NCI-H2227 treated with DMSO at 0.1 percent for 48 hours (cell line): ENCODE results near the gene PNPLA7.
"Not testable (repeated sequence)": the region's sequence is repeated elsewhere in the genome, so short reads cannot be mapped to it uniquely, and the experiment has no call there.

Experiments used
- DNase-seq: peaks from one replicate; lab custom pipeline; 2025; lab: John Stamatoyannopoulos, UW

PNPLA7 gene

DNA sequence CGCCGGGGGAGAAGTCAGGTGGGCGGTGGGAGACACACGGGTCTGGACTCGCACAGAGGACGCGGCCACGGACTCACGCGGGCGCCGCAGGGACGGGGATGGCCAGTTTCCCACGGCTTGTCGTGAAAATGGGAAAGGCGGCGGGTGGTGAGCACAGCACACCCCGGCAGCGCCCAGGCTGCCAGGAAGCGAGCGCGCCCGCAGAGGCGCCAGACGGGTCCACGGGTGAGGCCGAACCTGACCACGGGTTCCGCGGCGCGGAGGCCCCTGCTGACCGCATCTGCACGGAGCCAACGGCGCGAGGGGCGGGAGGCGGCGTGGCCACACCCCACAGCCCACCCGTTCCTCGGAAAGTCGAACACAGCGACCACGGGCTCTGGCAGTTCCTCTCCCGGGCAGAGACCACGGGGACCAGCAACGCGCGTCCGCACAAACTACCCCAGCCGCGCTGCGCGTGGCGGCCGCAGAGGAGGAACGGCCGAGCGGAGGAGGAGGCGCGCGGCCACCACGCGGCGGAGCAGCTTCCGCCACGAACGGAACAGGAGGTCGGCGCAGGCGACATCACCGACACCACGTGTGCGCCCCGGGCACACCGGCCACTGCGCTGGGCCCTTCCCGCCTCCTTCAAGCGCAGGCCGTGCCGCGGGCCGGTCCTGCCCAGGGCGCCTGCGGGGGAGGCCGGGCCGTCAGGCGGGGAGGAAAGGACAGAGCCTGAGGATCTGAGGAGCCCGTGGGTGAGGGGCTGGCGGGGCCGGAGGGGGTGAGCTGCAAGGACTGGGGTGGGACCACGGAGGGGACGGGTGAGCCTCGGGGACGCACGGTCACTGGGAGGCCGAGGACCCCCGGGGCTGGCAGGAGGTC lies 132.8 kb downstream of the PNPLA7 start:
- DNase-seq, result no peak

DNA sequence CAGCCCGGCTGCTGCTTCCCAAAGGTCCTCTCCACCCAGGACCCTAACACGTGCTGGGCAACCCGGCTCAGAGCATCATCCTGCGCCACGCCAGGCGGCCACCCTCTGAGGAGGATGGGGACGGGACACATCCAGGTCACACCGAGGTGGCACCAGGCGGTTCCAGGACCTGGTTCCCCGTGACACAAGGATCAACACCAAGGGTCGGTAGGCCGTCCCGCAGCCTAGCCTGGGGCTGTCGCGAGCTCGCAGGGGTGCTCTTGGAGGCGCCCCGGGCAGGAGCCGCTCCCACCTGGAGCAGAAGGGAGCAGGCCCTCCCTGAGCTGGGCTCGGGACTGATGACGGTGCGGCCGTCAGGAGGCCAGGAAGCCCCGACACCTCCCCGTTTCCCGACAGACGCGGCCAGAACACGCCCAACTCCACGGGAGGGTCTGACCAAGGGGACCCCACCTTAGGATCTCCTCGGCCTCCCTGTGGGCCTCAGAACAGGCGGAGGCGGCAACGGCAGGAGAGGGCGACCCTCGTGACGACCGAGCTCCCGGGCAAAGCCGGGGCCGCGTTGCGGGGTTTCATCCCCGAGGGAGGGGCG lies 133.5 kb downstream of the PNPLA7 start:
- no peak for DNase-seq

DNA sequence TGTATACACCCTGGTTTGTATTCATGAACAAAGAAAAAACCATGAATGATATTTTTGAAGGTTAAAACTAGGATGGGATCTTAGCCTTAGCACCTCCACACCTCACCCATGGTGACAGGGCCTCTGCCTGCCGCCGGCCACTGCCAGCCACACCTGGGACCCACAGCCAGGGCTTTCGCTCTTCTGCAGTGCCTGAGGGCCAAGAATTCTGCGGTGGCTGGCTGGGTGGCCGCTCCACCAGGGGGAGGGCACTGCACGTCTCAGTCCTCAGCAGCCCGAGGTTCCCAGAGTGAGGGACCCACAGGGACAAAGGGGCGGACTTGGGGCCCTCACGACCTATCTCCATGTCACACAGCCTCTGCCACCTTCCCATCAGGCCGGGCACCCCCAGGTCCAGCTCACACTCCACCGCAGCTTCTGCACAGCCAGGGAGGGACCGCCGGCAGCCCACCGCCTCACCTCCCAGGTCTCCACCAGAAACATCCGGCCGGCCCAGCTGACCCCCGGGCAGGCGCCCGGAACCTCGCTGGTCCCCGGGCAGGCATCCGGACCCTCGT lies 134.1 kb downstream of the PNPLA7 start:
- DNase-seq, result no peak

DNA sequence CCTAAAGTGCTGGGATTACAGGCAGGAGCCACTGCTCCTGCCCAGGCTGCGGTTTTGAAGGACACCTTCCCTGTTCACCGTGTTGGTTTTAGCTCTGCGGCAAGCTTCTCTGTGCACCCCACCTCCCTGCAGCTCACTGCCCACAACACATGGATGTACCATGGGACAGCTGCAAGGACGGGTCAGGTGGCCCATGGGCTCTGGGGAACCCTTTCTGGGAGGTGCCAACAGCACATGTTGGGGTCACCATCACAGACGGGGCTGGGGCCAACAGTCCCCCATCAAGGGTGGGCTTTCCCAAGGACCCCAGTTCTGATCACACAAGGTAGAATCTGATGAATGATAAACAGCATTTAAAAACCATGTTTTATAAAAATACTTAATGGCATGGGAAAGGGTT lies 134.8 kb downstream of the PNPLA7 start:
- DNase-seq, result no peak

DNA sequence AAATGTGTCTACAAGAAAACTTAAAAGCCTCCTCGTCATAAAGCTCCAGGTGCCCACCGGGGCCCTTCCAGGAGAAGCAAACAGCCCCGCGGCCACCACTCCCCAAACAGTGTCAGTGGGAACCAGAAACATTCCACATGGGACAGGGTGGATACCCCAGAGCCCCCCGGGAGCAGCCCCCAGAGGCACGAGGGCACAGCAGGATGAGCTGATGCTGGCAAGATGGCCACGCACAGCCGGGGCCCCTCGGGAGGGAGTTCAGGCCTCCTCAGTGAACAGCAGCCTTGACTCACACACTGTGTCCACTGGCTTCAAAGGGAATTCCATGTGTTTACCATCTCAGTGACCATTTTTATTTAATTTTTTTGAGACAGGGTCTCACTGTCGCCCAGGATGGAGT lies 137.8 kb downstream of the PNPLA7 start:
- DNase-seq, result no peak

DNA sequence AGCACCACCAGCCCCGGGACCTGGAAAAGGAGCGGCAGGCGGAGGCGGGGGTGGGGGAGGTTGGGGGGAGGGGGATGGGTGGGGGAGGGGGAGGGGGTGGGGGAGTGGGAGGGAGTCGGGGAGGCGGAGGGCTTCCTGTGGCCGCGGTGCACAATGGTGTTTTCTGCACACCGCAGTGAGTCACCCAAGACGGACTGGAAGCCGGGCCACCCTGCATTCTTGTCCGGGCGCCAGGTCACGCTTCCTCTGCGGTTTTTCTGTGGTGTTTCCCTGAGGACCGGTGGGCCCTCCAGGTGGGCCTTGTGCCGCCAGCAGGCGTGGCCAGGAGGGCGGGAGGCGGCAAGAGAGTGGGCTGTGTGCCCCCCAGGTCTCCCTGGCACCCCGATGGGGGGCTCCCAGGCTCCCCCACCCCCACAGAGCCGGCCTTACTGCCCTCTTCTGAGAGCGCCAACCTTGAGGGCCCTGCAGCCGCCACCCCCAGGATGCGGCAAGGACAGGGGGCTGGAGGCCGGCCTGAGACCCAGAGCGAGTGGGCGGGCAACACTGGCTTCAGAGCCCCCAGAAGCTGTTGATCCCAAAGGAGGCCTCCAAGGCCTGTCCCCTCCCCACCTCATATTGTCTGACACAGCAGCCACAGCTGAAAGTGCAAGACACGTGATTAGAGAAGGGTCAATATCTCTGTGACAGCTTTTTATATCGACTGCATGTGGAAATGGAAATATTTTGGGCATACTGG lies 138.4 kb downstream of the PNPLA7 start:
- no peak for DNase-seq

DNA sequence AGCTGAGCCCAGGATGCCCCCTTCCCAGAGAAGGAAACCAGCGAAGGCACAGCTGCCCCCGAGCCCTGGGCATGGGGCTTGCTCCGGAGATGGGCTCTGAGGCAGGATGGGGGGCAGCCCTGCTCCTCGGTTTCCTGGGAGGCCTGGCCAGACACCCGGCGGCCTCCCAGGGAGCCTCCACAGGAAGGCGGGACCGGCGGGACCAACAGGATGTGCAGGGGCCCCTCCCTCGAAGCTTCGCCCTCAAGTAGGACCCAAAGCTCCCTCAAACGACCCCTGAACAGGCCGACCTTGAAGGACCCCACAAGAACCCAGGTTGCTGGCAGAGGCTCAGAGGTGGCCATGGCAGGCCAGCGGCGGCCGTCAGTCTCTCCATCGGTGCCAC lies 138.9 kb downstream of the PNPLA7 start:
- DNase-seq, result no peak

DNA sequence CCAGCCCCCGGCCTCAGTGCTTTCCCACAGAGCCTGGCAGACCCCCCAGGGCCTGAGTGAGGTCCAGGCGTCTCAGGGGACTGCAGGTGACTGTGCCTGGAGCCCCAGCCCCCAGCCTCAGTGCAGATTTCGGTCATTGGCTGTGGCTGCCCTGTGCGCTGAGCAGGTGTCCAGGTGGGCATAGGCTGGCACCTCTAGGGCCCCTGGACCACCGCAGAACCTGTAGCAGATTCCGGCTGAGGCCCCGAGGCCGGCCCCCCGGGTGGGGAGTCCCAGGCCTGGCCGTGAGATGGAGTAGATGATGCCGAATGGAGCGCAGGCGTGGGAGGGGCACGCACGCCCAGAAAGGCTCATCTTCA lies 139.3 kb downstream of the PNPLA7 start:
- DNase-seq, result no peak

DNA sequence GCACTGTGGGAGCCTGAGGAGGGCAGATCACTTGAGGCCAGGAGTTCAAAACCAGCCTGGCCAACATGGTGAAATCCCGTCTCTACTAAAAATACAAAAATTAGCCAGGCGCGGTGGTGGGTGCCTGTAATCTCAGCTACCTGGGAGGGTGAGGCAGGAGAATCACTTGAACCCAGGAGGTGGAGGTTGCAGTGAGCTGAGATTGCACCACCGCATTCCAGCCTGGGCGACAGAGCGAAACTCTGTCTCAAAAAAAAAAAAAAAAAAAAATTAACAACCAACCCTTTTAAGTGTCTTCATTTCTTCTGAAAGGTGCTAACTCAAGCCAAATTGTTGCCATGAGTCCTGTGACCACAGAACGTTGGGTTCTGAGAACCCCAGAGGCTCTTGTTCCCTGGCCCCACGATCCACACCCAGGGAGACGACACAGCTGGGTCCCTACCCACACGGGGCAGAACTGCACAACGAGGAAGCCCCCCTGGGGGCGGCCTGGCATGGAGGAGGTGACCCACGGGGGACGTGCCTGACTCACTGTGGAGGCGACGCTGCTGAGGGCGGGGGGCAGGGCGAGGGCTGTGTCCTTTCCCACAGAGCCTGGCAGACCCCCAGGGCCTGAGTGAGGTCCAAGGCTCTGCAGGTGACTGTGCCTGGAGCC lies 139.8 kb downstream of the PNPLA7 start:
- DNase-seq, result not testable (repeated sequence)
